SU-DHL-6 (cell line): ENCODE data around the gene RGL2.

ENCODE experiments used
- EZH2phosphoT487 ChIP-seq: fragments of 200-600 bp; sonication (generic), shearing (Covaris generic); conservative IDR thresholded peaks from 2 replicates; pipeline ENCODE4 v1.6.1; 2018; ENCODE audit warnings: mild to moderate bottlenecking, antibody characterized with exemption, low read length, moderate library complexity, mixed read lengths
- TF ChIP-seq, protein P1 (sequence below): fragments of 200-600 bp; sonication (generic); IDR thresholded peaks from one replicate; pipeline ENCODE4 v1.5.1; 2017; ENCODE audit warnings: antibody characterized with exemption, mild to moderate bottlenecking, low read length, moderate library complexity; ENCODE audit not compliant: insufficient read depth, poor library complexity, severe bottlenecking

DNA sequence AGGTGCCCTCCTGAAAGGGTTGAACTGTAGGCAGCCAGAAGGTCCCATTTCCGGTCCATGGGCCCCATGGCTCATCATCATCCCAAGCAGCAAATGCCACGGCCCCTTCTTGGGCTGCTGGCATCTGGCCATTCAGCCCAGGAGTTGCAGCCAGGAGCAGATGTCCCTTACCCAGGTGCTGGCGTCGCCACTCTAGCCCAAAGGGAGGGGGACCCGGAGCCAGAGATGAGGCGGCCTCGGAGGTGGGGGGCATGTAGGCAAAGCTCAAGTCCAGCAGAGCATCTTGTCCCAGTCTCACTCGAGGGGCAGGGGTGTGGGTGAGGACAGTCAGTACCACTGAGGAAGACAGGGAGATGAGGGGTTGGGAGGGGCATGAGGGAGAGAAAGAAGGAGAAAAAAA is 6.3 kb upstream of the RGL2 start:
- TF ChIP-seq EZH2phosphoT487, result no peak
- TF ChIP-seq, protein P1, sequence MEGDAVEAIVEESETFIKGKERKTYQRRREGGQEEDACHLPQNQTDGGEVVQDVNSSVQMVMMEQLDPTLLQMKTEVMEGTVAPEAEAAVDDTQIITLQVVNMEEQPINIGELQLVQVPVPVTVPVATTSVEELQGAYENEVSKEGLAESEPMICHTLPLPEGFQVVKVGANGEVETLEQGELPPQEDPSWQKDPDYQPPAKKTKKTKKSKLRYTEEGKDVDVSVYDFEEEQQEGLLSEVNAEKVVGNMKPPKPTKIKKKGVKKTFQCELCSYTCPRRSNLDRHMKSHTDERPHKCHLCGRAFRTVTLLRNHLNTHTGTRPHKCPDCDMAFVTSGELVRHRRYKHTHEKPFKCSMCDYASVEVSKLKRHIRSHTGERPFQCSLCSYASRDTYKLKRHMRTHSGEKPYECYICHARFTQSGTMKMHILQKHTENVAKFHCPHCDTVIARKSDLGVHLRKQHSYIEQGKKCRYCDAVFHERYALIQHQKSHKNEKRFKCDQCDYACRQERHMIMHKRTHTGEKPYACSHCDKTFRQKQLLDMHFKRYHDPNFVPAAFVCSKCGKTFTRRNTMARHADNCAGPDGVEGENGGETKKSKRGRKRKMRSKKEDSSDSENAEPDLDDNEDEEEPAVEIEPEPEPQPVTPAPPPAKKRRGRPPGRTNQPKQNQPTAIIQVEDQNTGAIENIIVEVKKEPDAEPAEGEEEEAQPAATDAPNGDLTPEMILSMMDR, result no peak
